Esophagus squamous epithelium (tissue), 5 donors: ENCODE results near the gene SMYD1. TPM values are rescaled to one million over a fixed set of nuclear protein-coding genes. Genes with fewer than 3 reads are reported as not detected.

Source experiments
- DNase-seq: peaks from one replicate; lab custom pipeline; 2025; lab: John Stamatoyannopoulos, UW
- H3K27ac ChIP-seq, 4 donors: fragments of 200-600 bp; sonication (generic); one replicate each; pipeline ENCODE4 v1.5.1; 2016 to 2019; ENCODE audit warnings: mild to moderate bottlenecking in 1 of 4
- H3K27me3 ChIP-seq, 4 donors: fragments of 200-600 bp; sonication (generic); 1 replicate in 3 of 4; 2 replicates in 1 of 4; pipeline versions ENCODE4 v1.5.1 to v1.6.0; 2017 to 2021; ENCODE audit warnings: antibody characterized with exemption in 1 of 4
- H3K36me3 ChIP-seq, 3 donors: fragments of 200-600 bp; sonication (generic); one replicate each; pipeline ENCODE4 v1.5.1; 2016 to 2019
- H3K4me1 ChIP-seq, 3 donors: fragments of 200-600 bp; sonication (generic); one replicate each; pipeline ENCODE4 v1.5.1; 2017 to 2019
- H3K4me3 ChIP-seq, 4 donors: fragments of 200-600 bp; sonication (generic); 1 replicate in 3 of 4; 2 replicates in 1 of 4; pipeline ENCODE4 v1.5.1; 2016 to 2019; ENCODE audit warnings: mild to moderate bottlenecking in 2 of 4, moderate library complexity in 1 of 4
- H3K9me3 ChIP-seq, 3 donors: fragments of 200-600 bp; sonication (generic); one replicate each; pipeline ENCODE4 v1.5.1; 2016 to 2019
- CTCF ChIP-seq, 6 experiments: fragments of 450-650 bp in 4 of 6; fragments of 200-600 bp in 2 of 6; sonication (generic) in 2 of 6; IDR thresholded peaks; one replicate each; pipeline ENCODE4 v1.5.1; 2016 to 2019; ENCODE audit warnings: antibody characterized with exemption in 6 of 6, mild to moderate bottlenecking in 4 of 6, moderate library complexity in 4 of 6
- POLR2A ChIP-seq, 4 donors: fragments of 450-650 bp; IDR thresholded peaks; one replicate each; pipeline ENCODE4 v1.6.1; 2017; ENCODE audit warnings: antibody characterized with exemption in 4 of 4, mild to moderate bottlenecking in 4 of 4, moderate library complexity in 3 of 4
- WGBS, 2 donors: methylation state at CpG; one replicate each; pipeline ENCODE4 v1.1.5; 2018; 5-methylcytosine and 5-hydroxymethylcytosine counted together
- intact Hi-C: fragments of 100-400 bp; cut with DNase I; formaldehyde crosslinking; loops from one replicate; pipeline ENCODE4 v1.15.0; 2022
- total RNA-seq, 4 donors: library from RNA; depleted of rRNA; stranded (reverse); fragments of >200 nt; gene quantifications; one replicate each; pipeline ENCODE4 v1.1.0, GENCODE V29; 2016
- donor health status: DM: yes; HTN: yes; CAD: no.

SMYD1 gene
- total RNA-seq, 4 donors from 2014 or later = 0.27 TPM; not detected in 3

- no peak for DNase-seq
- WGBS, 2 donors = 64 to 86% methylated on average over 7 to 8 of the region's 10 CpGs
- intact Hi-C loops = no loop called here
- no peak for TF ChIP-seq CTCF (IDR thresholded peaks at IDR 0.05)
- TF ChIP-seq POLR2A (IDR thresholded peaks at IDR 0.05) = no peak
- Histone ChIP-seq H3K9me3 (no peaks in the 10 kb centered on the region), H3K27ac (no peak overlapping the region), H3K27me3 (peaks cover 0 to 38% (median 0%) of the 10 kb centered on the region in 4 donors), H3K36me3 (no peaks in the 10 kb centered on the region), H3K4me3 (no peak overlapping the region), H3K4me1 (no peaks in the 10 kb centered on the region)
Measured at GRCh38 chr2:88115825-88116518, 48.3 kb downstream of the SMYD1 start.

DNA sequence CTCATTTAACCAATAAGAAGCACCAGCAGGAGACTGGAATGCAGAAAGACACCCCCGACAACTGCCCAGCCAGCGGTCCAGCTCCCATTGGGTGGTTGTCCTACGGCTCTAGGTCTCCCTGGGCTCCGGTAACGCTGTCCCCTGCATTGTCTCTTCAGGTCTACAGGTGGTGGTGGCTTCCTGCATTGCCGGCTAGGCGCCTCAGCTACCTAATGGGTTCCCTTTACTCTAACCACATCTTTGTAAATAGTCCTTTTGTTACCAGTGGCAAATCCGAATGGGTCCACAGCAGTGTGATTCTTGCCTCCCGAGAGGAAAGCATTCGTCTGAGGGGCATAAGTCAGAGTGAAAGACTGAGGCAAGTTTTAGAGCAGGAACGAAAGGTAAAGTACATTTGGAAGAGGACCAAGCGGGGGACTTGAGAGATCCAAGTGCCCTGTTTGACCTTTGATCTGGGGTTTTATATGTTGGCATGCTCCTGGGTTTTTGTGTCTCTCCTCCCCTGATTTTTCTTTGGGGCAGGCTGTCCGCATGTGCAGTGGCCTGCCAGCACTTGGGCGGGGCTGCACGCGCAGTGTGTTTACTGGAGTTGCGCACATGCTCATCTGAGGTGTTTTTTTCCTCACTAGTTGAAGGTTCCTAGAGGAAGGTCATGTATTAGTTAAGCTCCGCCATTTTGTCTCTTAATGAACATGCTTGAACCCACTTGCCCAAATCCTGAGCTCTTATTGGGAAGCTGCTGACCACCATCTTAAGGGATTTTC lies 49.2 kb downstream of the SMYD1 start:
- peaks cover 0 to 38% (median 0%) of the 10 kb centered on the region in 4 donors for H3K27me3 ChIP-seq
- H3K9me3 ChIP-seq = no peaks in the 10 kb centered on the region
- intact Hi-C loops = no loop called here
- WGBS, 2 donors = 84 to 85% methylated on average over 18 of the region's 18 CpGs
- DNase-seq = no peak
- H3K4me1 ChIP-seq = no peaks in the 10 kb centered on the region
- no peak for TF ChIP-seq CTCF (IDR thresholded peaks at IDR 0.05)
- TF ChIP-seq POLR2A (IDR thresholded peaks at IDR 0.05) = no peak
- no peak overlapping the region for H3K4me3 ChIP-seq
- no peaks in the 10 kb centered on the region for H3K36me3 ChIP-seq
- no peak overlapping the region for H3K27ac ChIP-seq

- Histone ChIP-seq H3K36me3 (no peaks in the 10 kb centered on the region), H3K4me3 (no peak overlapping the region), H3K27ac (no peak overlapping the region), H3K27me3 (peaks cover 0 to 42% (median 0%) of the 10 kb centered on the region in 4 donors), H3K4me1 (no peaks in the 10 kb centered on the region), H3K9me3 (no peaks in the 10 kb centered on the region)
- no peak for DNase-seq
- intact Hi-C loops = no loop called here
- no peak for TF ChIP-seq CTCF (IDR thresholded peaks at IDR 0.05)
- TF ChIP-seq POLR2A (IDR thresholded peaks at IDR 0.05) = no peak
- 49 to 86% methylated on average over 1 to 4 of the region's 4 CpGs for WGBS, 2 donors
Measured at GRCh38 chr2:88117973-88118372, 50.3 kb downstream of the SMYD1 start.

DNA sequence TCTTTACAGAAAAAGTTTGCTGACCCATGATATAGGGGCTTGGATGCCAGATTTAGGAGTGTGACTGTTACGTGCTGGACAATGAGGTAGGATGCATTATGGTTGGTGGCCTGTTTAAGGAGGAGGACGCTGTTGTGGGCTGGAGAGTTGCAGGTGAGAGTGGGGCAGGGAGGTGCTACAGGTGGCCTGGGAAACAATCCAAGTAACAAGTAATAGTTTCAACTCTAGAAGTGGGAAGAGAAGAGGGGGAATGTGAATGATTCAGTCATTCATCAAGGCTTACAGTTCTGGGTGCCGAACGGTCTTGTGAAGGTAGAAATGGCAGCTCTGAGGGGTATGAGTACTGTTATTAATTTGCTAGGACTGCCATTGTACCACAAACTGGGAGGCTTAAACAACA lies 54.1 kb downstream of the SMYD1 start:
- no peaks in the 10 kb centered on the region for H3K36me3 ChIP-seq
- no peak overlapping the region for H3K4me3 ChIP-seq
- H3K27me3 ChIP-seq = peaks cover 0 to 56% (median 0%) of the 10 kb centered on the region in 4 donors
- H3K27ac ChIP-seq = no peak overlapping the region
- 74 to 81% methylated on average over 4 of the region's 4 CpGs for WGBS, 2 donors
- no peak for TF ChIP-seq POLR2A (IDR thresholded peaks at IDR 0.05)
- TF ChIP-seq CTCF (IDR thresholded peaks at IDR 0.05) = no peak
- no peaks in the 10 kb centered on the region for H3K4me1 ChIP-seq
- no peak for DNase-seq
- no peaks in the 10 kb centered on the region for H3K9me3 ChIP-seq
- intact Hi-C loops = no loop called here
